Non-pigmented ciliary epithelial cell (primary cell): ENCODE measurements around the gene ATP1A1.

Source experiments
- DNase-seq: peaks from one replicate; pipeline ENCODE4 v3.0.0-alpha.2; 2010; ENCODE audit warnings: low read depth

ATP1A1 gene

DNA sequence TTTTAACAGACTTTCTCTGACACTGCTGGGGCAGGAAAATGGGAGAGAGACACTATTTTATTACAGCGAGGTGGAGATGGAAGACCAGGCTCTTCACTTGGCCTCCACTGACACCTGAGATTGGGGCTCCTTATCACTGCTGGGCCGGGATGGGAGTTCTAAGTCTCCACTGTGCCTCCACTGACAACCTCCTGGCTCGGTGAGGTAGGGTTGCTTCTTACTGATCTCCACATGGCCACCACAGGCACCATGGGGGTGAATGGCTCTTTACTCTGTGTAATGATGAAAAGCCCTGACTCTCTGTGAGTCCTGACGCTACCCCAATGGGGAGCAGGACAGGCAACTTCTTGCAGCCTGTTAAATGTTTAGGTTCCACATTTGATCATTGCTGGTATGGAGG lies 67.7 kb downstream of the ATP1A1 start:
- no peak for DNase-seq

DNA sequence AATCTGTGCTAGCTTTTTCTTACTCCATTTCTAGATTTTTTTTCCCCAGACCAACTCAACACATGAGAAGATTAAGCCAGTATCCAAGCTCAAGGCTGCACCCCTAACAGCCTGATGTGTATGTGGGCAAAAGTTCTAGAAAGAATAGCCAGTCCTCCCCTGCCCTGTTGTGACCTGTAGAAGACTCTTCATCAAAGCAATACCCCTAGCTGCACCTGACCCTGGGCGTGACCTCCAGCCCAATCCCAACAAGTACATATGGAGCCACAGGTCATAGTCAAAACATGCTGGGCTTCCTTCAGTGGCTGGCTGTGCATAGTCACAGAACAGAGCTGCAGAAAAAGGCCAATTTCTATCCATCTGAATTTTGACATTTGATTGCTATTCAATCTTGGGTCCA lies 72.5 kb downstream of the ATP1A1 start:
- no peak for DNase-seq

DNA sequence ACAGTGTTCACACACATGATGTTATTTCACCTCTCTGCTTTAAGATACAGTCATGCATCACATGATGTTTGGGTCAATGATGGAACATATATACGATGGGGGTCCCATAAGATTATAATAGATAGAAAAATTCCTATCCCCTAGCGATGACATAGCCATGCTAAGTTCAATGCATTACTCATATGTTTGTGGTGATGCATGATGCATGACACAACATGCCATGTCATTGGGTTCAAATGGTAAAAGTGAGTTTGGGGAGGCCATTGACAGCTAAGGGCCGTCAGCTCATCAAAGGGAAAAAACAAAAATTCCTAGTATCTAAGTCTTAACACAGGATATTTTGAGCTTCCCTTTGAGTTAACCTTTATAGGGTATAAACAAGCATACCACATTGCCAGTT lies 73.6 kb downstream of the ATP1A1 start:
- DNase-seq, result no peak

DNA sequence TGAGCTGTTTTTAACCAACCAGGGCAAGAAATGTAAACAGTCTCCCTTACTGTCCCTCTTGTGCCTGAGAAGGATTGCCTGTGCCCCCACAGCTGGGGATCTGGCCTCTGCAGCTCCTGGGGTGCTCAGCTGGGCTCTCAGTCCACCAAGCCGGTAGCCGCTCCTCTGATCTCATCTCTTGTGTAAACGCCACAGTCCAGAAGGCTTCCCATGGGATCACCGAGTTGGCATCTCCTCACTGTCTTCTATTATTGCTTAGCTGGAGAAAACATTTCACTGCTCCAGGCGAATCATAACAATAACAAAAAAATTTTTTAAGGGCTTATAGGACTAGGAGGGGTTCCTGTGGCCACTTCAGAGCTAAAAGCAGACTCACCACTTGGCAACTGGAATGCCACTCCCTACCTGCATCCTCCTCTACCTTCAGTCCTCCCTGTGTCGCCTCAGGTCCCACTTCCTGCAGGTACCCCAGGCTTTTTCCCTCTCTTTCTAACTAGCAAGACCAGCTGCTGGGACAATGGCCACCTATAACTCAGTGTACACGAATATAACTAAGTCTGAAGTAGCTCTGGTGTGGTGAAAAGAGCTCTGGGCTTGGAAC lies 75.8 kb downstream of the ATP1A1 start:
- no peak for DNase-seq

DNA sequence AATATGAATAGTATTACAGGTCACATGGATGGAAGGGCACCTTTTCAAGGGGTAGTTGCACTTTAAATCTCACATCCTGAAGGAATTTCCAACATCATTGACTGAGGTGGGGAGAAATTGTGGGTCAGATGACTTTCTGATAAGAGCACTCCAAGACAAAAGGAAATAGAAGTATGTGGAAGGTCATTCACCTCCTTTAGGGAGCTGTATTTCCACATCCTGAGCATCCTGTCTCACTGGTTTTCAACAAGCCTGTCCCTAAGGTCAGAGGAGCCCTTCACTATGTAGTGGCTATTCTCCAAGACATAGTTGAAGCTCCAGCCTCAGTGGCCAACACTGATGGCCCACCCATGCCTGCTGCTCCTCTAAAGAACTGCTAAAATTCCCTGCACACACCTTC lies 76.5 kb downstream of the ATP1A1 start:
- no peak for DNase-seq

DNA sequence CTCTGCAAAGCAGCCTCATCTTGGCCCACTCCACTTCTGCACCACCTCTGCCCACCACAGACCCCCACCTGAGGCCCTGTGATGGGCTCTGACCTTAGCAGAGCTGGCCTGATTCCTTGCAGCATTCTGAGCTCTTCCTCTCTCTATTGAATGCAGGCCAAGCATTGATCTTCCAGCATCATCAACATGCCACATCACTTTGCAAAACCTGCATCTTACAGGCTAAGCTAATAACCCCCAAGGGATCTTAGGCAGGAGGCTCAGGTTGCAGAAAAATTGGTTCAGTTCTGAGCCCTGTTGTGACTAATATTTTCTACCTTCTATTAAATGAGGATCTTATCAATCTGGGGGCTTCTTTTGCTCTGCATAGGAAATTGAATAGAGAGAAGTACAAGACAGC lies 78.7 kb downstream of the ATP1A1 start:
- no peak for DNase-seq

DNA sequence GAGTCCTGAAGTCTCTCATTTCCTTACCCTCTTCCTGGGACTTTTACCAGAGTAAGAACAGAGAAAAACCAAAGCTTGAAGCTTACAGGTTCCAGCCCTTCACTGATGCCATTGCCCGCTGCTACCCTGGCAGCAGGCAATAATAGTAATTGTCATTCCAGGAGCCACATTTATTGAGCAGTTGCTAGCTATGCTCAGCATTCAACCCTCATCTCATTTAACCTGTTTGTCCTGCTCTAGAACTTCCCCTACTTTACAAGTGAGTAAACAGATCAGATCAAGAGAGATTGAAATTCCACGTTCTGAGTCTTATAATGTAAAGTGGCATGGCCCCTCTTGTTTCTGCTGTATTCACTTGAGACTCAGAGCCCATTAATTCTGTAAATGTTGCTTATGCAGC lies 80.4 kb downstream of the ATP1A1 start:
- DNase-seq, result no peak

DNA sequence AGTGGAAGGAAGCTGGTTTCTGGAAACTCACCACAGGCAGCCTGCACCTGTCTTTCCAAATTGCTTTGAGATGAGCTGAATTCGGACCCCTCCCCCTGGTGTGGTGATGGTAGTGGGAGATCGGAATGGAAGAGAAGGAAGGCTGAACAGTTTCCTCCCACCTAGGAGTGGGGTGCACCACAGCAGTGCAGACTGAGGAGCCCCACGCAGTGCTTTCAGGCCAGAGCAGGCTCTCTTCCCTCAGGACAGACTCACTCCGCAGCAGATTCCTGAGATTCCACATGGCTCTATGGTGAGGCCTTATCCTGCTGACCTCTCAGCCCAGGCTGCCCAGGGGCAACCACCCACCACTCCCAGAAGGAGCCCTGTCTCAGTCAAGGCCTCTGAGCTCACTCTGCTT lies 80.9 kb downstream of the ATP1A1 start:
- DNase-seq, result no peak
